GM19452 (cell line): ENCODE measurements around the gene IDI1.
"Not testable (repeated sequence)": the region's sequence is repeated elsewhere in the genome, so short reads cannot be mapped to it uniquely, and the experiment has no call there.

Experiments used
- ATAC-seq: cut with Tn5 transposase; IDR thresholded peaks from one replicate; pipeline ENCODE4 v1.9.1; 2021; ENCODE audit not compliant: unreplicated experiment

Gene IDI1

GRCh38 chr10:1048732-1049424 lies at the start of gene IDI1:
Gene IDI1, minus strand, starts transcription at chr10:1049119. Its CDS starts 116 bp downstream, at chr10:1049003.
- peak; percentile 85 for ATAC-seq

DNA sequence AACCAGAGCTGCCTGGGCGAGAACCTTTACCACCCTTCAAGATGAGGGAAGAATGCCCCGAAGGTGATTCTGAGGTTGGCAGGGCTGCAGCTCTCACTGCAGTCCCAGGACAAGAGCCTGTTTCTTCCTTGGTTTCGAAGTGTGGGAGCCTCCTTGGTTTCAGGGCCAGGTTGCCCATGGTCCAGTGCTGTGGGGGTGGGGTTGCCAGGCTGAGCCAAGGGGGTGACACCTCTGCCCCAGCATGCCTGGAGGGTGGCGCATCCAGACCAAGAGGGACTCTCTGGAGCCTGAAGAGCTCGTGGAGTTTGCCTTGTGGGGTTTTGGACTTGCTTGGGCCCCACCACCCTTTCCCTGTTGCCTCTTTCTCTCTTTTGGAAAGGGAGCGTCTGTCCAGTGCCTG lies 48.5 kb upstream of the IDI1 start:
- ATAC-seq: no peak

DNA sequence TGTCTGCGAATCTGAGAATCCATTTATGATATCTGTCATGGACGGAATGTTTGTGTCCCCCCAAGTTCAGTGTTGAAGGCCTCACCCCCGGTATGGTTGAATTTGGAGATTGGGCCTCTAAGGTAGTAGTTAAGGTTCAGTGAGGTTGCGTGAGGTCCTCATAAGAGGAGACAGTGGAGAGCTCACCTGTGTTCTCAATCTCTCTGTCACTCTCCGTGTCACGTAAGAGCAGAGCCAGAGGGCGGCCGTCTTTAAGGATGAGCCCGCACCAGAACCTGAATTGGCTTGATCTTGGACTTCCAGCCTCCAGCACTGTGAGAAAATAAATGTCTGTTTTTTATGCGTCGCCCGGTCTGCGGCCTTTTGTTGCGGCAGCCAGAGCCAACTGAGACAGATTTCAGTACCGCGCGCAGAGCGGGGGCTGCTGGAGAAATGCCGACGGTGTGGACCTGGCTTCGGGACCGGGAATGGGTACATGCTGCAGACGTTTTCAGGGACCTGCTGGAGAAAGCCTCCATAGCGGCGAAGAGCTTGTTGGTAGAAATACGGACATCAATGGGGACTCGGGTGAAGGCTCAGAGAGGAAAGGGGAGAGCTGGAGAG lies 47.5 kb upstream of the IDI1 start:
- no peak for ATAC-seq

DNA sequence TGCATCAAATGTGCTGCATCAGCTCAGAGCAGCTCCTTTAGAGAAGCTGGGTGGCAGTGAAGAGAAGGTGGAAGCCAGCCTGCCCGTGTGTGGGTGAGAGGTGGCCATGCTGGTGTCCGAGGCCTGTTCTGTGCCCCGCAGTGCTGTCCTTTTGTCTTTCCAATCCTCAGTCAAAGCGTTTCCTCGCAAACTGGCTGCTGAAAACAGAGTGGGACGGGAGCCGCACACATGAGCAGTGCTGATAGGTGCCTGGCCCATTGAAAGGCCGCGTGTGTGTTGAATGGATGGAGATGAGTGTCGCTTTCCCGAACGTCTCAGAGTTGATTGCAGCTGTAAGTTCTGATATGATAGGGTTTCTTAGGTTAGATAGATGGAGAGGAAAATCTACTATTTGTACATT lies 46.6 kb upstream of the IDI1 start:
- ATAC-seq: no peak

DNA sequence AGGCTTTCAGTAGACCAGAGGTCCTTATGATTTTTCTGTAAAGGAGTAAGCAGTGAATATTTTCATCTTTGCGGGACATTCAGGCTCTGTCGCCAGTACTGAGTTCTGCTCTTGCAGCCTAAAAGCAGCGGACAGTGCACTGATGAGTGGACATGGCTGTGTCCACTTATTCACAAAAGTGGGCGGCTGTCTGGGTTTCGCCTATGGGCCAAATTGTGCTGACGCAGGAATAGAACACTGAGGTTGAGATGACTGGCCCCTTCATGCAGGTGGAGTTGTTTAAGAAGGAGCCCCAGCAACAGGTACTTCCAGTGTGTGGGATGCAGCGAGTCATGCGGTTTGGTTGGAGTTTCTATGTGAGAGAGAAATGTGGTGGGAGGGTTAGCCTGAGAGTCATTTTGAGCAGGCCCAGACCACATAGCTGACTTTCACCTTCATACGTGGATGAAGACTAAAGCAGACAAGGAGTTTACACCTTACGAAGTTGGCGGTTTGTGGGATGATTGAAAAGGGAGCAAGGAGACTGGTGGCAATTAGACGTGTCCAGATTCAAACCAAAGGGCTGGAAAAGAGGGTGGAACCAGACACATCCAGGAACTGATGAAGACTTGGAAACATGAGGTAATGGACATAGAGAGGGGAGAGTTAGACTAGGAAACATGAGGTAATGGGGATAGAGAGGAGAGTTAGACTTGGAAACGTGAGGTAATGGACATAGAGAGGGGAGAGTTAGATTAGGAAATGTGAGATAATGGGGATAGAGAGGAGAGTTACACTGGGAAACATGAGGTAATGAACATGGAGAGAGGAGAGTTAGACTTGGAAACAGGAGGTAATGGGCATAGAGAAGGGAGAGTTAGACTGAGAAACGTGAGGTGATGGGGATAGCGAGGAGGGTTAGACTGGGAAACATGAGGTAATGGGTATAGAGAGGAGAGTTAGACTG lies 45.5 kb upstream of the IDI1 start:
- ATAC-seq: peak; percentile 58

- no peak for ATAC-seq
Measured at GRCh38 chr10:1093696-1094095, 44.8 kb upstream of the IDI1 start.

DNA sequence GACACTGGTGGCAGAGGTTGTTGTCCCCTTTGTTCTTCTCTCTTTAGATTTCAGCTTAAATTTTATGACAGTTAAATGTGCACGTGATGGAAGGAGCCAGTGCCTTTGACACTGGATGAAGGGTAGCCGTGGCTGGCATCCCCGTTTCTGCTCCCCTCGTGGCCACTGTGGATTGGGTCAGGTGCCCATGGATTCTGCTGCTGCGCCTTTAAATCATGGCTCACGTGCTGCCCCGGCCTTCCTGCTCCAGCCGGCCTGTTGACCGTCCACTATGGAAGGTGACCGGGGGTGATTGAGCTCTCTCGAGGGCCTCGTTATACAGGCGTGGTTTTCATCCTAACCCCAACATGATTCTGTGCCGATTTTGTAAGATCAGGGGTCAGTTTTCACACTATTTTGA lies 41.8 kb upstream of the IDI1 start:
- ATAC-seq: no peak

- ATAC-seq: no peak
Measured at GRCh38 chr10:1089017-1089689, 40.2 kb upstream of the IDI1 start.

GRCh38 chr10:1086787-1087186 lies 37.9 kb upstream of the IDI1 start:
- ATAC-seq: no peak

GRCh38 chr10:1085258-1085657 lies 36.3 kb upstream of the IDI1 start:
- ATAC-seq: no peak

- ATAC-seq: no peak
Measured at GRCh38 chr10:1084011-1084950, 35.4 kb upstream of the IDI1 start.

- ATAC-seq: no peak
Measured at GRCh38 chr10:1083581-1083980, 34.7 kb upstream of the IDI1 start.

GRCh38 chr10:1078668-1079067 lies 29.7 kb upstream of the IDI1 start:
- ATAC-seq: no peak

- no peak for ATAC-seq
Measured at GRCh38 chr10:1074748-1075308, 25.9 kb upstream of the IDI1 start.

DNA sequence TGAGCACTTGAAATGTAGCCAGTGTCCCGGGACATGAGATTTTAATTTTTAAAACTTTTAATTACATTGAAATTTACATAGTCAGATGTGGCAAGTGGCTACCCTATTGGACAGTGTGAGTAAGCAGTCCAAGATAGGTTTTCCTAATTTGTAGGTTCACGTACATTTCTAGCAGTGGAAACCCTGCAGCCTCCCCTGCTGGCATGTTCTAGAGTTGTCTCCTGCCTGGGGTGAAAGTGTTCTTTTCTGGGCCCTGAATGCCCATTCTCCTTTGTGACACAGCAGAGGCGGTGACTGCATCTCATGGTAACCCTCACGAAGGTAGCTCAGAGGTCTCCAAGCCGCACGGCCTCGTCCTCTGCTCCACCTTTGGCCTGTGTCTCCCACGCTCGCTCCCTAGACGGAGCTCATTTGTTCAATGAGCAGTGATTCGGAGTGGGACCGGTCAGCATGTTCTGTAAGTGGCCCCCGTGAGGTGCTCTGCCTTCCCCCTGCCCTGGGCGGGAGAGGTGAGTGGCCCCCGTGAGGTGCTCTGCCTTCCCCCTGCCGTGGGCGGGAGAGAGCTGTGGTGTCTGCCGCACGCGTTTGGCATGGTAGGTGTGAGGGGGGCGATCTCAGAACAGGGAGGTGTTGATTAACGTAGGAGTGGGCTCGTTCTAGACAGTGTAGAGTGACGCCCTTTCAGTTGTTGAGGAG lies 25.3 kb upstream of the IDI1 start:
- ATAC-seq: no peak

DNA sequence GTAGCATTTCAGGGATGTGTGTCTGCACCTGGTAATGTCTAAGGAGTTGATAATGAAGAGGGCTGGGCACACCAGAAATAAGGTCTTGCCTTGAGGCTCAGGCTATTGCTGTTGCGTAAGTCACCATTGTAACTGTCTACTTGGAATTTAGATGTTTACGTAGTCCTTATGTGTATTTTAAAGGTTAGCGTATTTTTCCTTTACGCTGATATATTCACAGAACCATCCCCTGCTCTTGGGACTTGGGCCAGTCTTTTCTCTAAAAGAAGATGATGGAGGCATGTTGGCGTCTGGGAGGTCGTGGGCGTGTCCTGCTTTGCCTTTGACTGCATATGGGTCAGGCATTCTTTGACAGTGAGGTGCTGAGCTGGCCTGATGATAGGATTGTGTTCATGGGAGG lies 22.0 kb upstream of the IDI1 start:
- no peak for ATAC-seq

GRCh38 chr10:1068380-1069361 lies 19.8 kb upstream of the IDI1 start:
- ATAC-seq: no peak

GRCh38 chr10:1066734-1067133 lies 17.8 kb upstream of the IDI1 start:
- ATAC-seq: not testable (repeated sequence)
